Astrocyte of the hippocampus (primary cell): ENCODE data around the gene CGNL1.

Experiments
- DNase-seq: peaks from one replicate; pipeline ENCODE4 v3.0.0; 2011; ENCODE audit warnings: low read depth, low spot score

CGNL1 gene

GRCh38 chr15:57521503-57521902 lies 145.2 kb downstream of the CGNL1 start:
- DNase-seq: peak; percentile 28

- peak; percentile 62 for DNase-seq
Measured at GRCh38 chr15:57522148-57522547, 145.8 kb downstream of the CGNL1 start.

- DNase-seq: no peak
Measured at GRCh38 chr15:57525581-57525980, 149.3 kb downstream of the CGNL1 start.

DNA sequence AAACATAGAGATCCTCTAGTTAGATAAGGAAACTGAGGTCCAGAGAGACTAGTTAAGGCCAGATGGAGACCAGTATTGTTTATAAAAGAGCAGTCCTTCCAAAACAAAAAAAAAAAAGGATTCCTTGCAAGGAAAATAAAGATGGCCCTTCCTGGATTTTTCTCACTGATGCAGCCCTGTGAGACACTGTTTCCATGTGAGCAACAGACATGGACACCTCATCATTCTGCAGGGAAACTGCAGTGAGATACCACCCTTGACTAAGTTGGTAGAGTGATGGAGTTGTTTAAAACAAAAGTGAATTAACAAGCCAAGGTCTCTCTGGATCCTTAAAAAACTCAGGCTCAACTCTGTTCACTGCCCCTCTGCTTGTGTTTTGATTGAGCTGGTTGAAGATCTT lies 149.8 kb downstream of the CGNL1 start:
- DNase-seq: no peak

DNA sequence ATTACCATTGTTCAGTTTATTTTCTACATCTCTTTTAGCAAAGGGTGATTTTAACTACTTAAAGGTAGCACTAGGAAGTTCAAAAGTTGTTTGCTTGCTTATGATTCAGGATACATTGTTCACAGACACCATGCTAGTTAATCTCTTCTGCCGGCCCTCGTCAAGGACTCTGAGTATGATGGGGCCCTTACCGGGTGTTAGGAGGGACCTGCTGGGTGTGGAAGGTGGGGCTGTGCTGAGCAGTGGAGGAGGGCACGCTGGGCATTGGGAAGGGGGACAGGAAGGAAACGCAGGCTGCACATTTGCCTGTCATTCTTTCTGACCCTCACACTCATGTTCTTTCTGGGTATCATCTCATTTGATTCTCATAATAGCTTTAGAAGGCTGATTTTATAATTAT lies 150.3 kb downstream of the CGNL1 start:
- DNase-seq: no peak

GRCh38 chr15:57527382-57528091 lies 151.2 kb downstream of the CGNL1 start:
- DNase-seq: peak; percentile 86

DNA sequence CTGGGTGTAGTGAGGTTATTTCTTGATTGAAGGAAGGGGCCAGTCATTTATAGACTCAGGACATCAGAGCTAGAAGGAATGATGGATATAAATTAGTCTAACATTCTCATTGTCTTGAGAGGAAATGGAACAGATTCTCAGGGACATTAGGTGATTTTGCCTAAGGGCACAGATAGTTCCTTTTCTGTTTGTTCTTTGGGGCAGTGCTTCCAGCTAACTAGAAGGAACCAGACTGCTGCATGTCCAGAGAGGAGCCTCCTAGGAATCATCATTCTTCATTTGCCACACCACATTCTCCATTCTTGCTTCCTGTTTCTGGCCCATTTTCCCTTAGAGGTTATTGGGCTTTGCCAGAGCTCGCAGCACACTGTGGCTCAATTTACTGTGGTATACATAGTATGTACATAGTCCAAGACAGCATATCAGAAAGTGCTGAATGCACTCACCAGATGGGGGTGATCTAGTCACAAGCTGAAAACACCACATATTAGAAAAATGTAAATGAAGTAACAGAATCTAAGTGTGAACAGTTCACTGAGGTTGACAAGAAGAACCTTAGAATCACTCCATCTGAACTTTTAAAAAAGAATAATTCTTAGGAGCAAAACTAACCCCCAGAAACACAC lies 152.7 kb downstream of the CGNL1 start:
- DNase-seq: no peak

DNA sequence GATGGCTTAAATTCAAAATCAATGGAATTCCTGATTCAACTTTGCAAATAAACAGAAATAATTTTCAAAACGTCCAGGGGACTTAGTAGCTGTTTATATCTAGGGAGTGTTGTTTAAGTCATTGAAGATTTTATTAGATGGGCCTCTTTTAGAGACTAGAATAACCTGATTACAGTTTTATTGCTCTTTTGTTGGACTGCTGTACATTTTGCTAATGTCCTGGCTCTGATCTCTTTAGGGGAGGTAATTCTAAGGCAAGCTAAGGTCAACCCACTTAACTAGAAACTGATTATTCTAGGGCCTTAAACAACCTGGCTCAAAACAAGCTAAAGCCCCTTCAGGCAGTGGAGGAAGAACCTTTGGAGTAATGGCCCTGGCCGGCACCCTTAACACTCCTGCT lies 153.4 kb downstream of the CGNL1 start:
- no peak for DNase-seq

DNA sequence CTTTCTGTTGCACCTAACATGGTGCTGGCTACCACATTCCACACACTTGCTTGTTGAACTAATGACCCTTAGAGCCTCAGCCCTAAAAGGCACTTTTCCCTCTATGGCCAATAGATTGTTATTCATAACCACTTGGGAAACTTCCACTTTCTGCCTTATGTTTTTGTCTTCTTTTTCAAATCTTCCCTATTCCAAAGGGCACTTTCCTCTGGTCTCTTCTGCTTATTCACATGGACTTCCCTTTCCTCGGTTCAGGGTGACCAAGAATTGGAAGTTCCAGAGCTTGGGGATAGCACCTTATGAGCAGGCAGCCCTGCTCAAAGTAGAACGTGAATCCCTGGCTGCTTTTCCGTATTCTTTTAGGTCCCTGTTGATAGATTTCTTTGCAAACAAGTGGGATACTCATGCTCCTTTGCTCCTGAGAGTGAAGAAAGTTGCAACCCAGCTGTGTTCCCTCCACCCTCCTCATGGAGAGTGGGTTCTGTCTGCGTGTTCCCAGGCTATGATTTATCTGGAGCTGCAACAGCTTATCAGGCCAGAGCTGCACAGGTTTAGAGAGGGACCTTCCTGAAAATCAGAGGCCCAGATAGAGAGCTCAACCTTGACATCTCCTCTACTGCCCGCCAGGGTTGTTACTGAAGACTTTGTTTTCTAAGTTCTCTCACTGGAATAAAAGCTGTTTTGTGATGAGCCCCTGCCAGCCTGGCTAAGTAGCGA lies 156.6 kb downstream of the CGNL1 start:
- DNase-seq: no peak

DNA sequence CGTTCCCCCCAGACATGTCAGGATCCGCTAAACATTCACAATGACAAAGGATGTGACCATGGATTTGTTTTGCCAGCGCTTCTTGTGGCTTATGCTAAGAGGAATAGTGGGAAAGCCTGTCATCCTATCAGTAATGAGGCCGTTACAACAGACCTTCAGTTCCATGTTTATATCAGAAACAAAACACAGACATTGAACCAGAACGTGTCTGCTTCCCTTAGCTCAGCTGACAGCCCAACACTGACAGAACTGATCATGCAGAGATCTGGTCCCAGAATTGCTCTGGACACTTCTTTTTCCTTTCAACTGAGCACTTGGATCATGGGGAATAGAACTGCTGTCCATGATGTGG lies 157.1 kb downstream of the CGNL1 start:
- DNase-seq: peak; percentile 22

DNA sequence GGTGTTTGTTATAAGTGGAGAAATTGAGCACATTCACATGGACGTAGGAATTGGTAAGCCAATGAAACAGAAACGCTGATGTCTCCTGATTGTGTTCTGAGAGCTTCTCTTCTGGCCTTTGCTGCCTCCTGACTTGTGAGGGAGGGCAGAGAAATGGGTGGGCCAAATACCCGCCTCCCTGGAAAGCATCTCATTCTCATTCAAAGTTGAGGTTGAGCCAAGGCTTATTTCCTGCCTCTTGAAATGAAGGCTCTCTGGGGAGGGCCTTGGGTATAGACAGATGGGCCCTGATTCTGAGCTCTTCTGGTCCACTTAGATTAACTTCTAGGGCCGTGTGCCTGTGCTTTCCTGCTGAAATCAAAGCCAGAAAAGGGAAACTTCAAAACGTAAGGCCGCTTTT lies 158.0 kb downstream of the CGNL1 start:
- no peak for DNase-seq

GRCh38 chr15:57537072-57537471 lies 160.8 kb downstream of the CGNL1 start:
- peak; percentile 92 for DNase-seq

DNA sequence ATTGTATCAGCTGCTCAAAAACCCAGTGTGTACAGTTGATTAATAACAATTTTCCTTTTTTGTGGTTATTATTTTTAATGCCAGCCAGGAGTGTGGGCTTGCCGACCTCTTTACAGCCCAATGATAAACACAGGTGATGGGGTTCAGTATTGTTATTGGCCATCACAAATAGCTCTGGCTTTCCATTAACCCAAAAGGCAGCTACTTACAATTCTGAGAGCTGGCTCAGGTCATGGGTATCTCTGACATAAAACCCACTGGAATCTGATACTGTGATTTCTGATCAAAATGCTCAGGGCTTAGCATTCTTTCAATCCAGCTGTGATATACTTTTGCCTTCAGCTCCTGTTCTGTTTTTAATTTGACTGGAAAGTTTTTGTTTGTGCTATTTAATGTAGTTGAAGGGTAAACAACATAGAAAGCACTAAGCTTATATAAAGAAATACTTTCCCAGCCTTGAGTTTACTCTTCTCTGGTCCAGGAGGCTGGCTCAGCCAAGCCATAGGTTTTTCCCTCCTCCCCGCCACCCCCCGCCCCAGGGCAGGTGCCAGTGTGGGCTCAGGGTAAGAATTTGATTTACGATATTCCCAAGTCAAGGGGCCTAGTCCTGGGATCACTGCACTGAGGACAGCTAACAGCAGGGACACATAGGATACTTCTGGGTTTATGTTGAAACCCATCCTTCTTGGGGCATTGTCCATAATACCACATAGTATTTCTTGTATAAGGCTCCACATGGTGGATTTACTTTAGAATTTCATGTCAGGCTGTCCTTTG lies 161.4 kb downstream of the CGNL1 start:
- no peak for DNase-seq

GRCh38 chr15:57538265-57538529 lies 161.9 kb downstream of the CGNL1 start:
- DNase-seq: no peak

GRCh38 chr15:57538821-57539220 lies 162.5 kb downstream of the CGNL1 start:
- no peak for DNase-seq

DNA sequence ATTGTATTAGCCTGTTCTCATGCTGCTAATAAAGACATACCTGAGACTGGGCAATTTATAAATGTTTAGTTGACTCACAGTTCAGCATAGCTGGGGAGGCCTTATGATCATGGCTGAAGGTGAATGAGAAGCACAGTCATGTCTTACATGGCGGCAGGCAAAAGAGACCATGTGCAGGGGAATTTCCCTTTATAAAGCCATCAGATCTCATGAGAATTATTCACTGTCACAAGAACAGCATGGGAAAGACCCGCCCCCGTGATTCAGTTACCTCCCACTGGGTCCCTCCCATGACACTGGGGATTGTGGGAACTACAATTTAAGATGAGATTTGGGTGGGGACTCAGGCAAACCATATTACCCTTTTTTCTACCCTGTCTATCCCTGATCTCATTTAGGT lies 163.9 kb downstream of the CGNL1 start:
- no peak for DNase-seq

GRCh38 chr15:57540736-57541135 lies 164.4 kb downstream of the CGNL1 start:
- no peak for DNase-seq

DNA sequence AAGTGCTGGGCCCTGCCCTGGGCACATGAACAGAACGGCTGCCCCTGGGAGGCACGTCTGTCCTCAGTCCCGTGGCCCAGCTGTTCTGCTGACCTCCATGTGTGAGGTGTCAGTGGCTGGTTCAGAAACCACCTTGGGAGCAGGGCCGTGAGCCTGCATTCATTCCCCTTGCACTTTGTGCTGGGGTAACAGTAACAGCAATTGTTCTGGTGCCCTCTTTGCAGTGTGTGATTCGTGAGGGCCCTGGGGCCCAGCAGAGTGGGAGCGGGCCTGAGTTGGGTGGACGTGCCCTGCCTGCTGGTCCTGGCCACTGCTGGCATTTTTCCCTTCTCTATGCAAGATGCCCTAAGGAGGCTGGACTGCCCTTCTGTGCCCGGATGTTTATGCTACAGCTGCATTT lies 165.0 kb downstream of the CGNL1 start:
- DNase-seq: no peak

DNA sequence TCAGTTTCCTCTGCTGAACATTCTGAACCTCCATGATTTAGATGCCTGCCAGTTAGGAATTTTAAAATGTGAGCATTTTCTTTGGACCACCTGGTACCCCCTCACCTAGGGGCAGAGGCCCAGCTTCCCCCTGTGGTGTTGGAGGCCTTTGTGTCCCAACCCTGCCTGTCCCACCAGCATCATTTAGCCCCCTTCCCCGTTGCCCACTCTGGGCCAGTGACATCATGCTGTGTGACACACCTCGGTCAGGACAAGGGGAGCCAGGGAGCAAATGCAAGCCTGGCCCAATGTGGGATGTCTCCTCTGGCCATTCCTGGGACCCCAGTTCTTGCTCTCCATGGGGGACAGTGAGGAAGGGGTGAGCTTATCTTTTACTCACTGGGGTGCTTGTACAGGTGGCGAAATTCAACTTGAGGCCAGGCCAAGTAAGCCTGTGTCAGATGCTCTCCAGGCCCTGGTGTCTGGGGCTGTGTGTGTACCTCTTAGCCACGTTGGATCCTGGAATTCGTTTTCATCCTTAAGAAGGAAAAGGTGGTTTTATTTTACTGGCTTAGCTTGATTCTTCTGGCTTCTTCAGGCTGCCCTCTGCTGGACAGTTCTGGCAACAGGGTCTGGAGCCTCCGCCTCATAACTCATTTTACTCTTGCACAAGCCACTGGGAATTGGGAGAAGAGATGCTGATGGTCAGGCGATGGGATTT lies 165.7 kb downstream of the CGNL1 start:
- peak; percentile 82 for DNase-seq

DNA sequence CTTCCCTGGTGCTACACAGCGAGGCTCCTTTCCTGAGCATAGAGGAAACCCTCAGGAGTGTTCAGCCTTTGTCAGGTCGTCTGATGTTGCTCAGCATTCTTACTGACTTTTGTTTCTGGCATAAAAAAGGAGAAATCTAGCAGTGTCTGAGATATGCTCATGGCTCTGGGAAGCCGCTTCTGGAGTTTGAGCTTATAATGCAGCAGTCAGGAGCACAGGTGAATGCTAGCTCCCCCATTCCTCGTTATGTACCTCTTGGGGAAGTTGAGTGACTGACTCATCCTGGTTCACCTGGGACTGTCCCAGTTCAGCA lies 166.2 kb downstream of the CGNL1 start:
- no peak for DNase-seq

GRCh38 chr15:57544848-57545480 lies 168.7 kb downstream of the CGNL1 start:
- DNase-seq: no peak

GRCh38 chr15:57545995-57546394 lies 169.7 kb downstream of the CGNL1 start:
- no peak for DNase-seq
